Tibial artery (tissue), 4 donors: ENCODE results near the gene GRAP2.

Source experiments
- DNase-seq, 2 donors: peaks; one replicate each; pipeline ENCODE4 v3.0.0-alpha.2; 2019
- H3K27ac ChIP-seq, 2 donors: fragments of 200-600 bp; sonication (generic) in 1 of 2; 1 replicate in 1 of 2; 2 replicates in 1 of 2; pipeline ENCODE4 v1.5.1; 2018 to 2019; ENCODE audit warnings: mild to moderate bottlenecking in 1 of 2
- H3K27me3 ChIP-seq, 2 donors: fragments of 200-600 bp; sonication (generic) in 1 of 2; one replicate each; pipeline versions ENCODE4 v1.5.1 to v1.6.0; 2016 to 2019
- H3K36me3 ChIP-seq, 3 donors: fragments of 200-600 bp; sonication (generic) in 2 of 3; one replicate each; pipeline ENCODE4 v1.5.1; 2016 to 2019; ENCODE audit warnings: mild to moderate bottlenecking in 2 of 3
- H3K4me1 ChIP-seq, 4 donors: fragments of 200-600 bp; sonication (generic) in 2 of 4; 1 replicate in 3 of 4; 2 replicates in 1 of 4; pipeline ENCODE4 v1.5.1; 2016 to 2019
- H3K4me3 ChIP-seq, 2 donors: fragments of 200-600 bp; sonication (generic) in 1 of 2; 1 replicate in 1 of 2; 2 replicates in 1 of 2; pipeline ENCODE4 v1.5.1; 2018 to 2019; ENCODE audit warnings: mild to moderate bottlenecking in 2 of 2
- H3K9me3 ChIP-seq, 3 donors: fragments of 200-600 bp; sonication (generic) in 1 of 3; one replicate each; pipeline ENCODE4 v1.5.1; 2016 to 2019
- CTCF ChIP-seq, 2 experiments: fragments of 200-600 bp in 1 of 2; fragments of 450-650 bp in 1 of 2; IDR thresholded peaks; one replicate each; pipeline ENCODE4 v1.5.1; 2017 to 2019; ENCODE audit warnings: antibody characterized with exemption in 2 of 2, mild to moderate bottlenecking in 1 of 2, moderate library complexity in 1 of 2
- intact Hi-C: fragments of 100-400 bp; cut with DNase I; formaldehyde crosslinking; loops from one replicate; pipeline ENCODE4 v1.15.0; 2023; ENCODE audit warnings: low total_unique reads

The GRAP2 gene

GRCh38 chr22:39900306-39901227 is at the start of gene GRAP2:
Gene GRAP2, plus strand, starts transcription at chr22:39901084. Its CDS starts 46,023 bp downstream, at chr22:39947107.
- H3K27me3 ChIP-seq: peaks cover 0 to 3% of the 10 kb centered on the region in 2 donors
- no peak within 1 kb of the TSS for H3K27ac ChIP-seq
- DNase-seq: no peak
- no peaks in the 10 kb centered on the region for H3K9me3 ChIP-seq
- no peak for TF ChIP-seq CTCF (IDR thresholded peaks at IDR 0.05)
- H3K4me1 ChIP-seq: peaks cover 0 to 22% (median 3%) of the 10 kb centered on the region in 4 donors
- H3K4me3 ChIP-seq: no peak within 1 kb of the TSS
- no peaks in the 10 kb centered on the region for H3K36me3 ChIP-seq
- intact Hi-C loops: no loop called here

GRCh38 chr22:39851606-39852315 is 49.1 kb upstream of the GRAP2 start:
- Histone ChIP-seq H3K4me3 (no peak overlapping the region), H3K9me3 (no peaks in the 10 kb centered on the region), H3K27ac (no peak overlapping the region), H3K36me3 (no peaks in the 10 kb centered on the region), H3K27me3 (peaks cover 0 to 9% of the 10 kb centered on the region in 2 donors), H3K4me1 (no peaks in the 10 kb centered on the region)
- intact Hi-C loops: no loop called here
- TF ChIP-seq CTCF (IDR thresholded peaks at IDR 0.05): no peak
- DNase-seq: no peak

GRCh38 chr22:39852799-39853198 is 48.1 kb upstream of the GRAP2 start:
- Histone ChIP-seq H3K9me3 (no peaks in the 10 kb centered on the region), H3K36me3 (no peaks in the 10 kb centered on the region), H3K27me3 (peaks cover 0 to 8% of the 10 kb centered on the region in 2 donors), H3K4me3 (no peak overlapping the region), H3K27ac (no peak overlapping the region), H3K4me1 (no peaks in the 10 kb centered on the region)
- DNase-seq: no peak
- intact Hi-C loops: no loop called here
- TF ChIP-seq CTCF (IDR thresholded peaks at IDR 0.05): no peak

- Histone ChIP-seq H3K36me3 (no peaks in the 10 kb centered on the region), H3K9me3 (no peaks in the 10 kb centered on the region), H3K4me3 (no peak overlapping the region), H3K27ac (no peak overlapping the region), H3K4me1 (no peaks in the 10 kb centered on the region), H3K27me3 (peaks cover 0 to 14% of the 10 kb centered on the region in 2 donors)
- no peak for TF ChIP-seq CTCF (IDR thresholded peaks at IDR 0.05)
- DNase-seq: no peak
- intact Hi-C loops: no loop called here
Measured at GRCh38 chr22:39856588-39856987, 44.3 kb upstream of the GRAP2 start.

GRCh38 chr22:39859903-39860588 is 40.8 kb upstream of the GRAP2 start:
- TF ChIP-seq CTCF (IDR thresholded peaks at IDR 0.05): no peak
- intact Hi-C loops: no loop called here
- H3K4me1 ChIP-seq: no peaks in the 10 kb centered on the region

More at GRCh38 chr22:39859903-39860588, 40.8 kb upstream of the GRAP2 start:
- no peak overlapping the region for H3K27ac ChIP-seq
- H3K4me3 ChIP-seq: no peak overlapping the region
- peaks cover 0 to 7% of the 10 kb centered on the region in 2 donors for H3K27me3 ChIP-seq
- H3K36me3 ChIP-seq: no peaks in the 10 kb centered on the region
- no peaks in the 10 kb centered on the region for H3K9me3 ChIP-seq
- DNase-seq: no peak
